K562 (cell line): ENCODE data around the gene HAGHL. TPM values are rescaled to one million over a fixed set of nuclear protein-coding genes. Genes with fewer than 3 reads are reported as not detected.

ENCODE experiments used
- ARNT ChIP-seq, 2 experiments: fragments of 450-650 bp; IDR thresholded peaks; 2 replicates each; pipeline ENCODE4 v1.6.1; 2016; ENCODE audit warnings: mild to moderate bottlenecking in 1 of 2
- DLX4 ChIP-seq: fragments of 250-450 bp; sonication (Bioruptor Pico); IDR thresholded peaks from 2 replicates; pipeline ENCODE4 v1.6.1; 2021; ENCODE audit warnings: mild to moderate bottlenecking
- ELF4 ChIP-seq: fragments of 450-650 bp; formaldehyde crosslinking; IDR thresholded peaks from 2 replicates; pipeline ENCODE4 v1.4.0; 2022; ENCODE audit warnings: missing genetic modification characterization
- ETS1 ChIP-seq: conservative IDR thresholded peaks from 2 replicates; pipeline ENCODE4 v1.6.1; 2011; ENCODE audit warnings: low read depth, mild to moderate bottlenecking, low read length; ENCODE audit not compliant: control insufficient read depth
- ETV6 ChIP-seq, 3 experiments: fragments of 150-350 bp in 1 of 3; sonication (generic) in 1 of 3; formaldehyde crosslinking in 1 of 3; IDR thresholded peaks; 2 replicates each; pipeline versions ENCODE4 v1.6.1 to v1.8.0; 2014 to 2022; ENCODE audit warnings: borderline replicate concordance in 2 of 3, low read depth in 2 of 3, antibody characterized with exemption in 1 of 3, low read length in 1 of 3, mild to moderate bottlenecking in 1 of 3, missing genetic modification reagents in 1 of 3
- FOSL1 ChIP-seq: fragments of 200-800 bp; sonication (Bioruptor generic); conservative IDR thresholded peaks from 2 replicates; pipeline ENCODE4 v1.6.1; 2016; ENCODE audit warnings: missing genetic modification characterization, missing compliant biosample characterization
- FOXM1 ChIP-seq, 2 experiments: fragments of 450-650 bp in 1 of 2; sonication (generic) in 1 of 2; formaldehyde crosslinking in 1 of 2; IDR thresholded peaks; 2 replicates each; pipeline versions ENCODE4 v1.6.1 to v1.9.0; 2017 to 2022; ENCODE audit warnings: low read depth in 2 of 2, mild to moderate bottlenecking in 2 of 2, missing genetic modification reagents in 1 of 2, moderate library complexity in 1 of 2
- FOXP4 ChIP-seq: sonication (generic); formaldehyde crosslinking; IDR thresholded peaks from 2 replicates; pipeline ENCODE4 v1.8.0; 2022; ENCODE audit warnings: mild to moderate bottlenecking, missing genetic modification reagents, borderline replicate concordance
- GATAD2A ChIP-seq: fragments of 450-650 bp; IDR thresholded peaks from 2 replicates; pipeline ENCODE4 v1.6.1; 2017
- HEY1 ChIP-seq: fragments of 250-450 bp; sonication (Bioruptor Pico); IDR thresholded peaks from 2 replicates; pipeline ENCODE4 v1.5.0; 2020; ENCODE audit warnings: mild to moderate bottlenecking, moderate library complexity, borderline replicate concordance
- HNRNPH1 ChIP-seq: fragments of 200-400 bp; formaldehyde crosslinking; optimal IDR thresholded peaks from 2 replicates; pipeline ENCODE3; 2017; ENCODE audit warnings: low read depth, mild to moderate bottlenecking, low read length, moderate library complexity
- KLF10 ChIP-seq: fragments of 250-450 bp; sonication (Bioruptor Pico); IDR thresholded peaks from 2 replicates; pipeline ENCODE4 v1.6.1; 2021; ENCODE audit warnings: matching md5 sums
- MTA2 ChIP-seq: fragments of 450-650 bp; IDR thresholded peaks from 2 replicates; pipeline ENCODE4 v1.6.1; 2016; ENCODE audit warnings: low read depth
- RBM17 ChIP-seq: fragments of 200-400 bp; formaldehyde crosslinking; IDR thresholded peaks from 2 replicates; pipeline ENCODE4 v1.6.1; 2017; ENCODE audit warnings: low read depth, mild to moderate bottlenecking, low read length, borderline replicate concordance
- SMAD2 ChIP-seq: fragments of 150-350 bp; IDR thresholded peaks from 2 replicates; pipeline ENCODE4 v1.6.1; 2014; ENCODE audit warnings: low read depth, mild to moderate bottlenecking, low read length
- ZNF121 ChIP-seq: sonication (generic); formaldehyde crosslinking; conservative IDR thresholded peaks from 2 replicates; pipeline ENCODE4 v1.8.0; 2022; ENCODE audit warnings: missing genetic modification reagents
- ZNF395 ChIP-seq: fragments of 200-800 bp; sonication (Bioruptor generic); IDR thresholded peaks from 2 replicates; pipeline ENCODE4 v1.6.1; 2017; ENCODE audit warnings: missing genetic modification characterization, missing compliant biosample characterization
- ZNF589 ChIP-seq: fragments of 200-800 bp; sonication (Bioruptor generic); IDR thresholded peaks from 2 replicates; pipeline ENCODE4 v1.6.1; 2016; ENCODE audit warnings: low read depth, missing genetic modification characterization, missing compliant biosample characterization
- ZNF695 ChIP-seq: fragments of 450-650 bp; formaldehyde crosslinking; IDR thresholded peaks from 2 replicates; pipeline ENCODE4 v1.4.0; 2020; ENCODE audit warnings: mild to moderate bottlenecking, moderate library complexity
- ZNF764 ChIP-seq: fragments of 250-450 bp; sonication (Bioruptor Pico); IDR thresholded peaks from 2 replicates; pipeline ENCODE4 v1.4.0; 2020; ENCODE audit warnings: low read depth, mild to moderate bottlenecking, moderate library complexity
- polyA plus RNA-seq, 8 experiments: library from polyadenylated mRNA; depleted of rRNA in 4 of 8; stranded (reverse) in 5 of 8; unstranded in 3 of 8; fragments of >200 nt; fragmentation: Nextera tagmentation in 2 of 8; fragmentation: Illumina TruSeq in 1 of 8; extraction: Ambion mirVana in 2 of 8; extraction: Trizol in 1 of 8; gene quantifications; 2 replicates each; pipeline versions ENCODE4 v1.2.1 to v1.2.3, GENCODE V29; 2011 to 2014; ENCODE audit warnings: inconsistent platforms in 1 of 8, missing spikeins in 1 of 8
- total RNA-seq, 7 experiments: library from RNA; depleted of rRNA in 6 of 7; stranded (reverse); fragments of >200 nt in 6 of 7; fragmentation: Illumina TruSeq in 2 of 7; extraction: Trizol in 2 of 7; gene quantifications; 2 replicates each; pipeline versions ENCODE4 v1.2.1 to v1.2.3, GENCODE V29; 2011 to 2021; ENCODE audit warnings: low replicate concordance in 1 of 7

Gene HAGHL
- total and polyA plus RNA-seq, 9 of the 15 experiments (the other 6 are each of a cell fraction or from before 2014, with no cell fraction given): 0.31 to 83.4 (median 20.7) TPM

- TF ChIP-seq FOSL1 (no peak), ZNF695 (CRISPR knock-in tag) (no peak), ARNT (IDR thresholded peaks at IDR 0.05) (no peak), ZNF764 (CRISPR knock-in tag) (no peak), DLX4 (CRISPR knock-in tag) (no peak), ZNF395 (CRISPR knock-in tag) (peak; percentile 60; the same call in 1 of the 2 replicates), GATAD2A (no peak), FOXM1 (IDR thresholded peaks at IDR 0.05; ENCODE audit: low read depth) (no peak), FOXM1 (CRISPR knock-in tag; IDR thresholded peaks at IDR 0.05; ENCODE audit: low read depth) (no peak), ZNF121 (CRISPR knock-in tag) (no peak), SMAD2 (no peak), KLF10 (CRISPR knock-in tag) (no peak), HNRNPH1 (no peak), ELF4 (CRISPR knock-in tag) (no peak), ETV6 (IDR thresholded peaks at IDR 0.05; ENCODE audit: borderline replicate concordance in 1 of 2, low read depth in 2 of 2, low read length in 1 of 2) (no peak), ETV6 (CRISPR knock-in tag; IDR thresholded peaks at IDR 0.05; ENCODE audit: borderline replicate concordance) (peak; percentile 66; the same call in 1 of the 2 replicates), RBM17 (no peak), ZNF589 (CRISPR knock-in tag) (no peak), FOXP4 (CRISPR knock-in tag) (peak; percentile 63; the same call in 1 of the 2 replicates), MTA2 (no peak), HEY1 (CRISPR knock-in tag) (no peak), ETS1 (peak; percentile 58; the same call in 1 of the 2 replicates)
Observed at GRCh38 chr16:700684-701584, 26.0 kb upstream of the HAGHL start (continued).
